ENCODE data around the gene CDCA4. TPM values are rescaled to one million over a fixed set of nuclear protein-coding genes. Genes with fewer than 3 reads are reported as not detected.

Gene CDCA4
- total RNA-seq, 1 experiment from 2014 or later, result 41.4 TPM

DNA sequence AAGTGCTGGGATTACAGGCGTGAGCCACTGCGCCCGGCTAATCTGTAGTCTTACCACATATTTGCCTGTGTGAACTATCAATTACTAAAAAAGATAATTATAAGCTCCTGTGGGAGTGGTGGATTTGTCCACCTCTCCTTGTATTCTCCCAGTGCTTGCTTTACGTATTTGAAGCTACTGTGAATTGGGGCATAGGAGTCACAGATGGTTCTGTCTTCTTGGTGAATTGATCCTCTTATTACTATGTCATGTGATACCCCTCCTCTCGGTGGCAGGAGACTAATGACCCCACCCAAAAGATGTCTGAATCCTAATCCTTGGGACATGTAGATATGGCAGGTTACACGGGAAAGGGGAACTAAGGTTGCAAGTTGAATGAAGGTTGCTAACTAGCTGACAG lies 32.5 kb upstream of the CDCA4 start:
- Mint-ChIP-seq H3K36me3 (ENCODE audit: insufficient read depth, unreplicated experiment) (no peaks in the 10 kb centered on the region), H3K4me3 (ENCODE audit: unreplicated experiment) (no peak overlapping the region), H3K27me3 (ENCODE audit: insufficient read depth, unreplicated experiment) (no peaks in the 10 kb centered on the region), H3K9me3 (ENCODE audit: unreplicated experiment) (no peaks in the 10 kb centered on the region), H3K4me1 (ENCODE audit: low read depth, unreplicated experiment) (no peaks in the 10 kb centered on the region), H3K27ac (ENCODE audit: unreplicated experiment) (no peak overlapping the region)
- no peaks in the 10 kb centered on the region for H3K36me3 ChIP-seq (ENCODE audit: control insufficient read depth, insufficient read depth, low read length)
- TF ChIP-seq, protein P1, sequence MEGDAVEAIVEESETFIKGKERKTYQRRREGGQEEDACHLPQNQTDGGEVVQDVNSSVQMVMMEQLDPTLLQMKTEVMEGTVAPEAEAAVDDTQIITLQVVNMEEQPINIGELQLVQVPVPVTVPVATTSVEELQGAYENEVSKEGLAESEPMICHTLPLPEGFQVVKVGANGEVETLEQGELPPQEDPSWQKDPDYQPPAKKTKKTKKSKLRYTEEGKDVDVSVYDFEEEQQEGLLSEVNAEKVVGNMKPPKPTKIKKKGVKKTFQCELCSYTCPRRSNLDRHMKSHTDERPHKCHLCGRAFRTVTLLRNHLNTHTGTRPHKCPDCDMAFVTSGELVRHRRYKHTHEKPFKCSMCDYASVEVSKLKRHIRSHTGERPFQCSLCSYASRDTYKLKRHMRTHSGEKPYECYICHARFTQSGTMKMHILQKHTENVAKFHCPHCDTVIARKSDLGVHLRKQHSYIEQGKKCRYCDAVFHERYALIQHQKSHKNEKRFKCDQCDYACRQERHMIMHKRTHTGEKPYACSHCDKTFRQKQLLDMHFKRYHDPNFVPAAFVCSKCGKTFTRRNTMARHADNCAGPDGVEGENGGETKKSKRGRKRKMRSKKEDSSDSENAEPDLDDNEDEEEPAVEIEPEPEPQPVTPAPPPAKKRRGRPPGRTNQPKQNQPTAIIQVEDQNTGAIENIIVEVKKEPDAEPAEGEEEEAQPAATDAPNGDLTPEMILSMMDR (IDR thresholded peaks at IDR 0.05; ENCODE audit: insufficient read depth in 1 of 2, low read depth in 1 of 2, low read length in 1 of 2, severe bottlenecking in 1 of 2, unreplicated experiment in 1 of 2), result no peak
- no peaks in the 10 kb centered on the region for H3K9me3 ChIP-seq
- POLR2A ChIA-PET, result no interaction called here
- no peak for DNase-seq
- no peaks in the 10 kb centered on the region for H3K4me1 ChIP-seq
- no peaks in the 10 kb centered on the region for H3K27me3 ChIP-seq (replicated peaks; ENCODE audit: control insufficient read depth, insufficient read depth, low read length)
- intact Hi-C loops (cut with micrococcal nuclease; ENCODE audit: unreplicated experiment), result no loop called here
- CTCF ChIA-PET, result no interaction called here
- BruUV-seq (replicated peaks), result no TSS peak
- H3K4me3 ChIP-seq (ENCODE audit: low read depth, low read length), result no peak overlapping the region

DNA sequence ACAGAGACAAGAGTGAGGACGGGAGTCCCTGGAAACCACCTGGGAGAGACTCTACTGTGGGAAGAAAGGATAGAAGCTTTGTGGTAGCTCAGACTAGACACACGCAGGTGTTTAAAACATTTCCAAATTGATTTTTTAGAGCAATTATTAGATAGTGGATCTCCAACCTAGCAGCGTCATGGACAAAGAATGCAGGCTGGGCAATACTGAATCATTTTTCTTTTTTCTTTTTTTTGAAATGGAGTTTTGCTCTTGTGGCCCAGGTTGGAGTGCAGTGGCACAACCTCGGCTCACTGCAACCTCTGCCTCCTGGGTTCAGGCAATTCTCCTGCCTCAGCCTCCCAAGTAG lies 31.2 kb upstream of the CDCA4 start:
- H3K4me3 ChIP-seq (ENCODE audit: low read depth, low read length), result no peak overlapping the region
- no TSS peak for BruUV-seq (replicated peaks)
- Mint-ChIP-seq H3K36me3 (ENCODE audit: insufficient read depth, unreplicated experiment) (no peaks in the 10 kb centered on the region), H3K27me3 (ENCODE audit: insufficient read depth, unreplicated experiment) (no peaks in the 10 kb centered on the region), H3K27ac (ENCODE audit: unreplicated experiment) (no peak overlapping the region), H3K9me3 (ENCODE audit: unreplicated experiment) (no peaks in the 10 kb centered on the region), H3K4me1 (ENCODE audit: low read depth, unreplicated experiment) (no peaks in the 10 kb centered on the region), H3K4me3 (ENCODE audit: unreplicated experiment) (no peak overlapping the region)
- DNase-seq, result no peak
- H3K36me3 ChIP-seq (ENCODE audit: control insufficient read depth, insufficient read depth, low read length), result no peaks in the 10 kb centered on the region
- TF ChIP-seq, protein P1 (IDR thresholded peaks at IDR 0.05; ENCODE audit: insufficient read depth in 1 of 2, low read depth in 1 of 2, low read length in 1 of 2, severe bottlenecking in 1 of 2, unreplicated experiment in 1 of 2), result no peak
- intact Hi-C loops (cut with micrococcal nuclease; ENCODE audit: unreplicated experiment), result no loop called here
- no peaks in the 10 kb centered on the region for H3K9me3 ChIP-seq
- ChIA-PET CTCF (interaction anchor here (0.6 kb wide), 1 partner anchor 231 kb away, joined by 3 read pairs; no protein-coding TSS in a partner anchor), POLR2A (no interaction called here)
- no peaks in the 10 kb centered on the region for H3K27me3 ChIP-seq (replicated peaks; ENCODE audit: control insufficient read depth, insufficient read depth, low read length)
- no peaks in the 10 kb centered on the region for H3K4me1 ChIP-seq

DNA sequence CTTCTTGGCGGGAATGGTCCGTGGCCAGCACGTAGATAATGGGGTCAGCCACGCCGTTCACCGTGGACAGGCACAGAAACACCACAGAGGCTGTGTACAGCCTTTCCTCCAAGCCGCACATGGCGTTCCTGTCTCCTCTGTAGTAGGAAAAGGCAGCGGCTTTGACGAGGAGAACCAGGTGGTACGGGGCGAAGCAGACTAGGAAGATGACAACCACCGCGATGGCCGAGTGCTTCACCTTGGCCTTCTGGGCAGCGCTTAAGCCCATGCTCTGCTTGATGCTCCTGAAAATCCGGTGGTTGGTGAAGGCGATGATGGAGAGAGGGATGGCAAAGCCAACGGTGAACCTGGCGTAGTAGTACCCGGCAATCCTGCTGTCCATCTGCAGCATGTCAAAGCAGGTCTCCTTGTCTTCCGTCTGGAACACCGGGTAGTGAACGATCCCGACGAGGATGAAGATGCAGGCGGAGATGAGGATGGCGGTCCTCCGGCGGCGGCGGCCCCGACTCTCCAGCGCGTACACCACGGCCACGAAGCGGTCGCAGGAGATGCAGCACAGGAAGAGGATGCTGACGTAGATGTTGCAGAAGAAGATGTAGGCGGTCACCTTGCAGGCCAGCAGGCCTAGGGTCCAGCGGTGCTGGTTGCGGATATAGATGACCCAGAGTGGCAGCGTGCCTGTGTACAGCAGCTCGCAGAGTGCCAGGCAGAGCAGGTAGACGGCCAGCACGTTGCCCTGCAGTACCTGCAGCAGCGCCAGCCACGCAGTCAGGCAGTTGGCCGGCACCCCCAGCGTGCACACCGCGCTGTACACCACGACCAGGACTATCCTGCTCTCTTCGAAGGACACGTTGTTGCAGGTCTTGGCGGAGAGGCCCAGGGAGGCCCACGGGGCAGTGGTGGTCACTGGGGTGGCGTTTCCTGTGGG lies 30.6 kb upstream of the CDCA4 start:
- CTCF ChIA-PET, result interaction anchor here (0.6 kb wide), 1 partner anchor 231 kb away, joined by 3 read pairs; no protein-coding TSS in a partner anchor
- no peaks in the 10 kb centered on the region for H3K4me1 Mint-ChIP-seq (ENCODE audit: low read depth, unreplicated experiment)

More for the DNA sequence above, 30.6 kb upstream of the CDCA4 start:
- intact Hi-C loops (cut with micrococcal nuclease; ENCODE audit: unreplicated experiment), result no loop called here
- DNase-seq, result no peak
- no peaks in the 10 kb centered on the region for H3K4me1 ChIP-seq
- H3K36me3 ChIP-seq (ENCODE audit: control insufficient read depth, insufficient read depth, low read length), result no peaks in the 10 kb centered on the region
- POLR2A ChIA-PET, result no interaction called here
- TF ChIP-seq, protein P1 (IDR thresholded peaks at IDR 0.05; ENCODE audit: insufficient read depth in 1 of 2, low read depth in 1 of 2, low read length in 1 of 2, severe bottlenecking in 1 of 2, unreplicated experiment in 1 of 2), result no peak
- H3K27ac Mint-ChIP-seq (ENCODE audit: unreplicated experiment), result no peak overlapping the region
- BruUV-seq (replicated peaks), result no TSS peak
- H3K27me3 Mint-ChIP-seq (ENCODE audit: insufficient read depth, unreplicated experiment), result no peaks in the 10 kb centered on the region
- H3K4me3 ChIP-seq (ENCODE audit: low read depth, low read length), result no peak overlapping the region
- H3K36me3 Mint-ChIP-seq (ENCODE audit: insufficient read depth, unreplicated experiment), result no peaks in the 10 kb centered on the region
- H3K27me3 ChIP-seq (replicated peaks; ENCODE audit: control insufficient read depth, insufficient read depth, low read length), result no peaks in the 10 kb centered on the region
- H3K9me3 ChIP-seq, result no peaks in the 10 kb centered on the region
- H3K9me3 Mint-ChIP-seq (ENCODE audit: unreplicated experiment), result no peaks in the 10 kb centered on the region
- H3K4me3 Mint-ChIP-seq (ENCODE audit: unreplicated experiment), result no peak overlapping the region
